Measurements from ENCODE around the gene IL17RE.

GRCh38 chr3:9932535-9932842 is 29.8 kb downstream of the IL17RE start:
- TF ChIP-seq CTCF (conservative IDR thresholded peaks at IDR 0.05): no peak
- no peak for TF ChIP-seq ZFX (IDR thresholded peaks at IDR 0.05)

All from C4-2B (cell line).